Transverse colon (tissue), 4 donors: ENCODE data around the gene KRTAP10-10. TPM values are rescaled to one million over a fixed set of nuclear protein-coding genes. Genes with fewer than 3 reads are reported as not detected.
"Not testable (repeated sequence)": the region's sequence is repeated elsewhere in the genome, so short reads cannot be mapped to it uniquely, and the experiment has no call there.

Experiments
- DNase-seq: peaks from one replicate; pipeline ENCODE4 v3.0.0-alpha.2; 2019
- H3K27ac ChIP-seq, 4 donors: fragments of 200-600 bp; sonication (generic); 2 replicates each; pipeline ENCODE4 v1.5.1; 2016 to 2018; ENCODE audit warnings: inconsistent platforms in 4 of 4
- H3K27me3 ChIP-seq: fragments of 200-600 bp; sonication (generic); 2 replicates; pipeline ENCODE4 v1.5.1; 2017; ENCODE audit warnings: inconsistent platforms
- H3K36me3 ChIP-seq, 4 donors: fragments of 200-600 bp; sonication (generic); 2 replicates each; pipeline ENCODE4 v1.5.1; 2017 to 2019; ENCODE audit warnings: inconsistent platforms in 4 of 4
- H3K4me1 ChIP-seq, 4 donors: fragments of 200-600 bp; sonication (generic); 2 replicates each; pipeline ENCODE4 v1.5.1; 2017 to 2020; ENCODE audit warnings: inconsistent platforms in 4 of 4
- H3K4me3 ChIP-seq, 4 donors: fragments of 200-600 bp; sonication (generic); 1 replicate in 1 of 4; 2 replicates in 3 of 4; pipeline versions ENCODE4 v1.5.1 to v1.6.1; 2017 to 2019; ENCODE audit warnings: inconsistent platforms in 4 of 4
- H3K9me3 ChIP-seq, 2 donors: fragments of 200-600 bp; sonication (generic); 2 replicates each; pipeline ENCODE4 v1.5.1; 2017 to 2019; ENCODE audit warnings: inconsistent platforms in 2 of 2
- CTCF ChIP-seq, 5 experiments: fragments of 200-600 bp in 3 of 5; fragments of 450-650 bp in 2 of 5; sonication (generic) in 3 of 5; IDR thresholded peaks; 1 replicate in 2 of 5; 2 replicates in 3 of 5; pipeline ENCODE4 v1.5.1; 2016 to 2017; ENCODE audit warnings: antibody characterized with exemption in 5 of 5, inconsistent platforms in 3 of 5, mild to moderate bottlenecking in 2 of 5, moderate library complexity in 1 of 5
- EP300 ChIP-seq: sonication (generic); formaldehyde crosslinking; IDR thresholded peaks from one replicate; pipeline ENCODE4 v1.6.1; 2017; ENCODE audit warnings: antibody characterized with exemption, low read depth
- POLR2A ChIP-seq: fragments of 450-650 bp; IDR thresholded peaks from one replicate; pipeline ENCODE4 v1.6.1; 2016; ENCODE audit warnings: antibody characterized with exemption, mild to moderate bottlenecking, moderate library complexity
- POLR2AphosphoS5 ChIP-seq, 3 donors: sonication (generic); formaldehyde crosslinking; IDR thresholded peaks; one replicate each; pipeline ENCODE4 v1.6.1; 2016; ENCODE audit warnings: antibody characterized with exemption in 3 of 3
- WGBS, 2 donors: methylation state at CpG; one replicate each; pipeline ENCODE4 v1.1.5; 2018; ENCODE audit warnings: low coverage in 1 of 2; 5-methylcytosine and 5-hydroxymethylcytosine counted together
- in situ Hi-C, 4 donors: fragments of 200-750 bp; cut with MboI; loops; one replicate each; pipeline versions ENCODE4 v1.15.0 to v1.15.1; 2017; ENCODE audit warnings: low sequenced_read_pairs in 3 of 4, low pct_ligation_motif_present in 1 of 4, low pct_unique_long_range_greater_than_20kb in 1 of 4
- intact Hi-C: fragments of 100-400 bp; cut with DNase I; formaldehyde crosslinking; loops from one replicate; pipeline ENCODE4 v1.15.1; 2023; ENCODE audit warnings: low total_unique reads
- total RNA-seq, 4 donors: library from RNA; depleted of rRNA; stranded (reverse); fragments of >200 nt; gene quantifications; one replicate each; pipeline ENCODE4 v1.1.0, GENCODE V29; 2016

Gene KRTAP10-10
- total RNA-seq, 4 donors from 2014 or later = not detected

DNA sequence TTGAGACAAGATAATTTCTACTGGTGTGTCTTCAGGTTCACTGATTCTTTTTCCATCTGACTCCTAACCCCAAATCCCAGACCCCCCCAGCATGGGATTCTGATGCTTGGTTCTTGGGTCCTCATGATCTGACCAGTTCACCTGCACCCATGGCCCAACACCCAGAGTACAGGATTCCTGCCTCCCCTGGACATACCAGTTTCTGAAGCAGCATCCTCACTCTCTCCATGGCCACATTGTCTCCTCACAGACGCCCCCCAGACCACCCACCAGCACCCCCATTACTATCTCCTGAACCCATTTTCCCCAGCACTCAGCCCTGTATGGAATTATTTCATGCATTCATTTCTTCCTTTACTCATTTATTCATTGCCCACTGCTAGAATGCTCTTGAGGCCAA lies 19.7 kb downstream of the KRTAP10-10 start:
- no peak for DNase-seq
- Histone ChIP-seq H3K4me1 (no peaks in the 10 kb centered on the region), H3K4me3 (no peak overlapping the region), H3K27ac (peak overlapping the region in 1 of 4 donors; percentile 40), H3K27me3 (peaks cover 20% of the 10 kb centered on the region), H3K36me3 (no peaks in the 10 kb centered on the region), H3K9me3 (no peaks in the 10 kb centered on the region)
- intact Hi-C loops (no loop called here), in situ Hi-C loops (no loop called here)
- WGBS, 2 donors = 22 to 53% methylated on average over 1 of the region's 1 CpG
- no peak for TF ChIP-seq EP300
- no peak for TF ChIP-seq POLR2A
- no peak for TF ChIP-seq POLR2AphosphoS5 (IDR thresholded peaks at IDR 0.05)
- TF ChIP-seq CTCF (IDR thresholded peaks at IDR 0.05) = no peak

DNA sequence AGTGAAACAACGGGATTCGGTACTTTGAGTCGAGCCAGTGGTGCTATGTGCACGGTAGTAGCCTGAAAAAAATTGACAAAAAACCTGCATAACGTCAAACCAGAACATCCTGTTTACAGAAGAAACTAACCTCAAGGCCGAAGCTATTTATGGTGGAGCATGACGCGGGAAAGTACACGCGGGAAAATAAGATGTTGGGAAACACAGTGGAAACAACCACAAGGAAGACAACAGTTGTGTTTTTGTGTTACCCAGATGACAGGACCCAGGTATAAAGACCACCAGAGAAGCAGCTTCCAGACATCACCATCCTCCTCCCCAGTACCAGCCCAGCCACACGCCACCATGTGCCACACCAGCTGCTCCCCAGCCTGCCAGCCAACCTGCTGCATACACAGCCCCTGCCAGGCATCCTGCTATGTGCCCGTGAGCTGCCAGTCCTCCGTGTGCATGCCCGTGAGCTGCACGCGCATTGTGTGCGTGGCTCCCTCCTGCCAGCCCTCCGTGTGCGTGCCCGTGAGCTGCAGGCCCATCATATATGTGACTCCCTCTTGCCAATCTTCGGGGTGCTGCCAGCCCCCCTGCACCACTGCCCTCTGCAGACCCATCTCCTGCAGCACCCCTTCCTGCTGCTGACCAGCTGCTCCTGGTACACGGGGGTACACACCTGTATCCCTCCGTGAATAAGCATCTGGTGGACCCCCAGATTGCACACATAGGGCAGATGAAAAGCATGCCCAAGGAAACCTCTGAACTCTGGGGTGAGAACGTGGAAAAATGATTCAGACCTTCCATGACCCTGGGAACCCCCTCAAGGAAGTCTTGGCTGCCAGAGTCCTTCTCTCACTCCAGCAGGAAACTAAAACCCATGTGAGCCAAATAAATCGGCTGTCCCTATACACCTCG lies 20.7 kb downstream of the KRTAP10-10 start, which contains the start of gene KRTAP12-3:
KRTAP12-3 (plus strand) TSS at position 298 of the 906 bp plus-strand sequence; CDS start at position 346, 48 bp downstream.
- Histone ChIP-seq H3K9me3 (no peaks in the 10 kb centered on the region), H3K4me1 (no peaks in the 10 kb centered on the region), H3K36me3 (no peaks in the 10 kb centered on the region), H3K27me3 (peaks cover 20% of the 10 kb centered on the region), H3K27ac (peak within 1 kb of the TSS; percentile 23 to 40 (median 35)), H3K4me3 (no peak within 1 kb of the TSS)
- in situ Hi-C loops = no loop called here
- TF ChIP-seq POLR2AphosphoS5 (IDR thresholded peaks at IDR 0.05) = no peak
- no peak for TF ChIP-seq CTCF (IDR thresholded peaks at IDR 0.05)
- no peak for TF ChIP-seq EP300
- no peak for TF ChIP-seq POLR2A
- intact Hi-C loops = no loop called here
- 61 to 65% methylated on average over 11 to 26 of the region's 26 CpGs for WGBS, 2 donors
- DNase-seq = no peak

- 72 to 80% methylated on average over 1 to 5 of the region's 5 CpGs for WGBS, 2 donors
- H3K27me3 ChIP-seq = peaks cover 20% of the 10 kb centered on the region
- H3K9me3 ChIP-seq = peaks cover 0 to 6% of the 10 kb centered on the region in 2 donors
- in situ Hi-C loops = no loop called here
- no peak for TF ChIP-seq EP300
- no peak for TF ChIP-seq POLR2A
- TF ChIP-seq CTCF (IDR thresholded peaks at IDR 0.05) = no peak
- no peak for TF ChIP-seq POLR2AphosphoS5 (IDR thresholded peaks at IDR 0.05)
- H3K4me1 ChIP-seq = no peaks in the 10 kb centered on the region
- no peak for DNase-seq
- no peaks in the 10 kb centered on the region for H3K36me3 ChIP-seq
- peak overlapping the region in 2 of 4 donors; percentile 2 to 32 for H3K27ac ChIP-seq
- intact Hi-C loops = no loop called here
- H3K4me3 ChIP-seq = no peak overlapping the region
Measured at GRCh38 chr21:44658541-44658910, 21.4 kb downstream of the KRTAP10-10 start.

GRCh38 chr21:44658913-44659595 lies 21.9 kb downstream of the KRTAP10-10 start:
- no peaks in the 10 kb centered on the region for H3K4me1 ChIP-seq
- peaks cover 20% of the 10 kb centered on the region for H3K27me3 ChIP-seq
- no peak for DNase-seq
- H3K9me3 ChIP-seq = peaks cover 0 to 6% of the 10 kb centered on the region in 2 donors
- TF ChIP-seq CTCF (IDR thresholded peaks at IDR 0.05) = no peak
- no peak for TF ChIP-seq EP300
- no peak for TF ChIP-seq POLR2A
- TF ChIP-seq POLR2AphosphoS5 (IDR thresholded peaks at IDR 0.05) = no peak
- H3K4me3 ChIP-seq = no peak overlapping the region
- intact Hi-C loops = no loop called here
- 44 to 55% methylated on average over 4 to 11 of the region's 11 CpGs for WGBS, 2 donors
- in situ Hi-C loops = no loop called here
- no peak overlapping the region for H3K27ac ChIP-seq
- no peaks in the 10 kb centered on the region for H3K36me3 ChIP-seq

- H3K4me1 ChIP-seq, H3K9me3 ChIP-seq, intact Hi-C loops, H3K4me3 ChIP-seq, DNase-seq, in situ Hi-C loops, H3K27ac ChIP-seq, H3K36me3 ChIP-seq: not testable (repeated sequence)
- H3K27me3 ChIP-seq = peaks cover 20% of the 10 kb centered on the region
- 44 to 47% methylated on average over 7 of the region's 7 CpGs for WGBS, 2 donors
Measured at GRCh38 chr21:44661567-44661966, 24.4 kb downstream of the KRTAP10-10 start.
